Measurements from ENCODE around the gene LYST. TPM values are rescaled to one million over a fixed set of nuclear protein-coding genes. Genes with fewer than 3 reads are reported as not detected.

Gene LYST
- total and polyA plus RNA-seq, 10 of the 15 experiments (the other 5 are each of a cell fraction or from before 2014, with no cell fraction given), result 3.3 to 28.1 (median 5.6) TPM

DNA sequence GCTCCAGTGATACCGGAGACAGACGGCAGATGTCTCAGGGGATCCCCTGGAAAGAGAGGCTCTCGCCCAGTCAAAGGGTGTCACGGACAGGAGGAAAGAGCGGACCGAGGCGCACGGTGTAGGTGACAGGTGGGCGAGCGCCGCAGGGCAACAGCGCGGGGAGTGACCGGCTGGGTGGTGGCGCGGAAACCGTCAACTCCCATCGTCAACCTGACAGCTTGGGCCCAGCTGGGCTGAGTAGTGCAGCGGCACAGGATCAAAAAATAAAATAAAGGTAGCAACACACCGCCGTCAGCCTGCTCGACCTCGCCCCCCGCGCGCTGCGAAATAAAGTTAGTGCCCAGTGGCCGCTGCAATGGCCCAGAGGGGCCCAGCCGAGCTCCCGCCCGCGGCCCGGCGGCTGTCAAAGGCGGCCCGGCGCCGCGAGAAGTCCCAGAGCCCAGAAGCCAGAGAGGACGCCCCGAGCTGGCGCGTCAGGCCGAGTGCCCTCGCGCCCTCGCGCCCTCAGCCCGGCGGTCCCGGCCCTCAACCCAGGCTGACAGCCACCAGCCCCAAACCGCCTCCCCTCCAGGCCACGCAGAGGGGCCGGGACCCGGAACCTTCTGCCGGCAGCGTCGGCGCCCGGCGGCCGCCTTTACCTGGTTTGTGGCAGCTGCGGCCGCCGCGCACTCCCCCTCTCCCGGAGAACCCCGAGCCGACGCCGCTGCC lies at the start of gene LYST (continued):
- TF ChIP-seq MAX (IDR thresholded peaks at IDR 0.05; ENCODE audit: low read depth, low read length) (0 out of 2 replicates have a peak, but pooled peaks have one; percentile 43), BACH1 (IDR thresholded peaks at IDR 0.05; ENCODE audit: borderline replicate concordance) (peak; percentile 79), MTA3 (IDR thresholded peaks at IDR 0.05; ENCODE audit: borderline replicate concordance, low read length) (no peak), SMARCA5 (IDR thresholded peaks at IDR 0.05) (no peak; the same call in 1 of the 2 replicates), CHD2 (IDR thresholded peaks at IDR 0.05; ENCODE audit: borderline replicate concordance, low read depth, low read length) (peak; percentile 31; the same call in 1 of the 2 replicates), WRNIP1 (IDR thresholded peaks at IDR 0.05; ENCODE audit: borderline replicate concordance, low read depth, low read length) (no peak), FOXM1 (IDR thresholded peaks at IDR 0.05; ENCODE audit: low read depth, low read length) (peak; percentile 40; the same call in 1 of the 2 replicates), LARP7 (IDR thresholded peaks at IDR 0.05) (peak; percentile 84), NKRF (conservative IDR thresholded peaks at IDR 0.05) (peak; percentile 94), MEF2B (IDR thresholded peaks at IDR 0.05; ENCODE audit: partially characterized antibody, poor library complexity, severe bottlenecking) (peak; percentile 55), PKNOX1 (IDR thresholded peaks at IDR 0.05) (peak; percentile 79), ZNF207 (IDR thresholded peaks at IDR 0.05; ENCODE audit: borderline replicate concordance) (peak; percentile 58; the same call in 1 of the 2 replicates), SIN3A (IDR thresholded peaks at IDR 0.05; ENCODE audit: low read depth, low read length) (peak; percentile 85; the same call in 1 of the 2 replicates), RUNX3 (IDR thresholded peaks at IDR 0.05; ENCODE audit: low read length) (no peak; the same call in none of the 2 replicates), ZNF687 (IDR thresholded peaks at IDR 0.05) (peak; percentile 50; the same call in 1 of the 2 replicates), RCOR1 (conservative IDR thresholded peaks at IDR 0.05; ENCODE audit: low read depth, low read length) (0 out of 2 replicates have a peak, but pooled peaks have one; percentile 24), RB1 (IDR thresholded peaks at IDR 0.05; ENCODE audit: borderline replicate concordance) (no peak; the same call in 1 of the 2 replicates), PML (IDR thresholded peaks at IDR 0.05; ENCODE audit: low read length) (no peak), BHLHE40 (IDR thresholded peaks at IDR 0.05; ENCODE audit: borderline replicate concordance in 1 of 2, low read depth in 2 of 2, low read length in 1 of 2) (peak in 1 of 2 experiments; percentile 38; a peak in 3 of 4 replicates), MYB (IDR thresholded peaks at IDR 0.05; ENCODE audit: borderline replicate concordance, low read depth, low read length) (no peak)
- TF ChIP-seq, protein P1, sequence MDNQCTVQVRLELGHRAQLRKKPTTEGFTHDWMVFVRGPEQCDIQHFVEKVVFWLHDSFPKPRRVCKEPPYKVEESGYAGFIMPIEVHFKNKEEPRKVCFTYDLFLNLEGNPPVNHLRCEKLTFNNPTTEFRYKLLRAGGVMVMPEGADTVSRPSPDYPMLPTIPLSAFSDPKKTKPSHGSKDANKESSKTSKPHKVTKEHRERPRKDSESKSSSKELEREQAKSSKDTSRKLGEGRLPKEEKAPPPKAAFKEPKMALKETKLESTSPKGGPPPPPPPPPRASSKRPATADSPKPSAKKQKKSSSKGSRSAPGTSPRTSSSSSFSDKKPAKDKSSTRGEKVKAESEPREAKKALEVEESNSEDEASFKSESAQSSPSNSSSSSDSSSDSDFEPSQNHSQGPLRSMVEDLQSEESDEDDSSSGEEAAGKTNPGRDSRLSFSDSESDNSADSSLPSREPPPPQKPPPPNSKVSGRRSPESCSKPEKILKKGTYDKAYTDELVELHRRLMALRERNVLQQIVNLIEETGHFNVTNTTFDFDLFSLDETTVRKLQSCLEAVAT (IDR thresholded peaks at IDR 0.05), result peak; percentile 75
